B cell (primary cell): ENCODE results near the gene ATG2A. TPM values are rescaled to one million over a fixed set of nuclear protein-coding genes. Genes with fewer than 3 reads are reported as not detected.

ENCODE experiments used
- ATAC-seq: fragments of 200-7000 bp; cut with Tn5 transposase; one replicate; pipeline ENCODE4 v1.10.0; 2021; ENCODE audit warnings: low read depth, mild to moderate bottlenecking, moderate number of reproducible peaks, moderate library complexity
- CTCF ChIA-PET: fragments of 350-600 bp; sonication (Branson Sonifier 250); formaldehyde crosslinking; loops from one replicate; lab custom pipeline; 2021; ENCODE audit warnings: antibody characterized with exemption, inconsistent platforms; lab: Charles Lee
- POLR2A ChIA-PET: fragments of 350-600 bp; sonication (Branson Sonifier 250); formaldehyde crosslinking; loops from one replicate; lab custom pipeline; 2021; ENCODE audit warnings: antibody characterized with exemption; lab: Charles Lee
- DNase-seq: peaks from one replicate; pipeline ENCODE4 v3.0.0; 2013
- H2AFZ ChIP-seq: 2 replicates; pipeline ENCODE4 v1.6.1; 2012; ENCODE audit warnings: mild to moderate bottlenecking, low read depth, low read length; ENCODE audit not compliant: insufficient read depth, poor library complexity, severe bottlenecking
- H3K27ac ChIP-seq, 2 donors: 1 replicate in 1 of 2; 2 replicates in 1 of 2; pipeline ENCODE4 v1.5.1; 2012 to 2013; ENCODE audit warnings: low read length in 2 of 2, mild to moderate bottlenecking in 2 of 2, moderate library complexity in 1 of 2
- H3K27me3 ChIP-seq, 4 experiments: fragments of 200-600 bp in 1 of 4; sonication (generic) in 1 of 4; replicated peaks in 1 of 4; 1 replicate in 2 of 4; 2 replicates in 2 of 4; pipeline versions ENCODE4 v1.6.1 to v1.7.0; 2013 to 2016; ENCODE audit warnings: low read length in 3 of 4, mild to moderate bottlenecking in 2 of 4, mixed read lengths in 1 of 4, moderate library complexity in 1 of 4; ENCODE audit not compliant: insufficient read depth in 4 of 4, control insufficient read depth in 3 of 4; ENCODE audit errors: control extremely low read depth in 1 of 4
- H3K36me3 ChIP-seq, 2 experiments: replicated peaks in 1 of 2; 1 replicate in 1 of 2; 2 replicates in 1 of 2; pipeline versions ENCODE4 v1.6.1 to v1.7.1; 2013; ENCODE audit warnings: low read length in 1 of 2; ENCODE audit not compliant: insufficient read depth in 2 of 2, control insufficient read depth in 1 of 2; ENCODE audit errors: control extremely low read depth in 1 of 2, extremely low read depth in 1 of 2
- H3K4me1 ChIP-seq, 2 donors: fragments of 200-600 bp in 1 of 2; sonication (generic) in 1 of 2; 1 replicate in 1 of 2; 2 replicates in 1 of 2; pipeline versions ENCODE4 v1.5.1 to v1.6.1; 2013 to 2017; ENCODE audit warnings: low read length in 2 of 2; ENCODE audit not compliant: control insufficient read depth in 2 of 2, insufficient read depth in 2 of 2
- H3K4me2 ChIP-seq: replicated peaks from 2 replicates; pipeline ENCODE3; 2012; ENCODE audit warnings: mild to moderate bottlenecking, low read depth, low read length; ENCODE audit not compliant: poor library complexity, severe bottlenecking
- H3K4me3 ChIP-seq, 5 experiments: fragments of 200-600 bp in 1 of 5; sonication (generic) in 1 of 5; 1 replicate in 3 of 5; 2 replicates in 2 of 5; pipeline versions ENCODE4 v1.5.1 to v1.7.0; 2011 to 2016; ENCODE audit warnings: low read length in 4 of 5, mild to moderate bottlenecking in 4 of 5, low read depth in 2 of 5, control low read depth in 1 of 5, moderate library complexity in 1 of 5; ENCODE audit not compliant: insufficient read depth in 1 of 5; ENCODE audit errors: control extremely low read depth in 1 of 5, extremely low read depth in 1 of 5
- H3K79me2 ChIP-seq: fragments of 200-600 bp; sonication (generic); one replicate; pipeline ENCODE4 v1.6.0; 2016; ENCODE audit warnings: low read length; ENCODE audit not compliant: control insufficient read depth, insufficient read depth
- H3K9ac ChIP-seq: fragments of 200-600 bp; sonication (generic); 2 replicates; pipeline ENCODE4 v1.6.1; 2017; ENCODE audit warnings: mild to moderate bottlenecking, low read length, moderate library complexity
- H3K9me3 ChIP-seq, 3 donors: one replicate each; pipeline versions ENCODE4 v1.6.1 to v1.7.1; 2013; ENCODE audit warnings: low read length in 2 of 3; ENCODE audit not compliant: control insufficient read depth in 2 of 3, insufficient read depth in 1 of 3; ENCODE audit errors: control extremely low read depth in 1 of 3
- H4K20me1 ChIP-seq: 2 replicates; pipeline ENCODE4 v1.6.0; 2012; ENCODE audit warnings: mild to moderate bottlenecking, low read length; ENCODE audit not compliant: insufficient read depth, control insufficient read depth, poor library complexity, severe bottlenecking
- H3K27ac Mint-ChIP-seq: one replicate; pipeline ENCODE4 v1.8.0; 2021; ENCODE audit warnings: mixed read lengths
- H3K27me3 Mint-ChIP-seq: one replicate; pipeline ENCODE4 v1.8.0; 2021; ENCODE audit warnings: mixed read lengths
- H3K4me1 Mint-ChIP-seq: one replicate; pipeline ENCODE4 v1.8.0; 2021; ENCODE audit warnings: mixed read lengths
- H3K4me3 Mint-ChIP-seq: one replicate; pipeline ENCODE4 v1.8.0; 2021; ENCODE audit warnings: mixed read lengths
- H3K9me3 Mint-ChIP-seq: one replicate; pipeline ENCODE4 v1.8.0; 2022; ENCODE audit warnings: mixed read lengths; ENCODE audit not compliant: insufficient read depth
- EZH2 ChIP-seq: IDR thresholded peaks from 2 replicates; pipeline ENCODE4 v1.6.1; 2012; ENCODE audit warnings: borderline replicate concordance, low read depth, mild to moderate bottlenecking, moderate library complexity, low read length; ENCODE audit not compliant: insufficient read depth, poor library complexity, severe bottlenecking
- WGBS: methylation state at CpG from one replicate; pipeline ENCODE4 v1.1.5; 2013; ENCODE audit warnings: missing lambda C conversion rate; ENCODE audit not compliant: insufficient coverage; 5-methylcytosine and 5-hydroxymethylcytosine counted together
- intact Hi-C: fragments of 100-400 bp; cut with micrococcal nuclease; formaldehyde crosslinking; loops from one replicate; pipeline ENCODE4 v1.10.0; 2022
- polyA plus RNA-seq: library from polyadenylated mRNA; depleted of rRNA; stranded (reverse); fragments of >200 nt; gene quantifications from 2 replicates; pipeline ENCODE4 v1.2.3, GENCODE V29; 2012
- total RNA-seq, 2 donors: library from RNA; stranded (reverse); fragments of 120-200 nt in 1 of 2; gene quantifications; 1 replicate in 1 of 2; 2 replicates in 1 of 2; pipeline versions ENCODE4 v1.2.3 to v1.2.4, GENCODE V29; 2013 to 2022
- TF ChIP-seq, protein P1 (sequence below): fragments of 200-600 bp; IDR thresholded peaks from one replicate; pipeline ENCODE4 v1.8.0; 2022; ENCODE audit warnings: antibody characterized with exemption, mild to moderate bottlenecking

Gene ATG2A
- total and polyA plus RNA-seq, 2 donors (not counting 1 experiment from before 2014, with no cell fraction given): 24.3 to 38.6 TPM

GRCh38 chr11:64857485-64857884 is 59.5 kb downstream of the ATG2A start:
- no peak overlapping the region for H2AFZ ChIP-seq
- ATAC-seq (no peak), DNase-seq (no peak)
- intact Hi-C loops: no loop called here
- H3K4me3 ChIP-seq: no peak overlapping the region
- peak overlapping the region; percentile 2 to 86 for H3K27ac ChIP-seq
- no peak overlapping the region for H3K9ac ChIP-seq
- peaks cover 93% of the 10 kb centered on the region for H3K79me2 ChIP-seq
- POLR2A ChIA-PET: interaction anchor here (0.5 to 3.0 kb wide), 5 partner anchors 9 to 77 kb away, joined by 3 to 20 read pairs (median 4); partner anchors contain the start of gene EHD1
- 98% methylated on average over 3 of the region's 6 CpGs for WGBS
- H3K27me3 ChIP-seq: no peaks in the 10 kb centered on the region
- H3K9me3 Mint-ChIP-seq: no peaks in the 10 kb centered on the region
- no peak for TF ChIP-seq EZH2
- TF ChIP-seq, protein P1, sequence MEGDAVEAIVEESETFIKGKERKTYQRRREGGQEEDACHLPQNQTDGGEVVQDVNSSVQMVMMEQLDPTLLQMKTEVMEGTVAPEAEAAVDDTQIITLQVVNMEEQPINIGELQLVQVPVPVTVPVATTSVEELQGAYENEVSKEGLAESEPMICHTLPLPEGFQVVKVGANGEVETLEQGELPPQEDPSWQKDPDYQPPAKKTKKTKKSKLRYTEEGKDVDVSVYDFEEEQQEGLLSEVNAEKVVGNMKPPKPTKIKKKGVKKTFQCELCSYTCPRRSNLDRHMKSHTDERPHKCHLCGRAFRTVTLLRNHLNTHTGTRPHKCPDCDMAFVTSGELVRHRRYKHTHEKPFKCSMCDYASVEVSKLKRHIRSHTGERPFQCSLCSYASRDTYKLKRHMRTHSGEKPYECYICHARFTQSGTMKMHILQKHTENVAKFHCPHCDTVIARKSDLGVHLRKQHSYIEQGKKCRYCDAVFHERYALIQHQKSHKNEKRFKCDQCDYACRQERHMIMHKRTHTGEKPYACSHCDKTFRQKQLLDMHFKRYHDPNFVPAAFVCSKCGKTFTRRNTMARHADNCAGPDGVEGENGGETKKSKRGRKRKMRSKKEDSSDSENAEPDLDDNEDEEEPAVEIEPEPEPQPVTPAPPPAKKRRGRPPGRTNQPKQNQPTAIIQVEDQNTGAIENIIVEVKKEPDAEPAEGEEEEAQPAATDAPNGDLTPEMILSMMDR: no peak
- peak overlapping the region; percentile 26 for H3K4me3 Mint-ChIP-seq
- peaks cover 0 to 62% of the 10 kb centered on the region in 2 experiments for H3K36me3 ChIP-seq
- CTCF ChIA-PET: interaction anchor here (1.5 to 29.2 kb wide), 4 partner anchors 6 to 58 kb away, joined by 3 to 1254 read pairs (median 343); partner anchors contain the start of genes CDC42BPG and EHD1
- H4K20me1 ChIP-seq: peaks cover 19% of the 10 kb centered on the region
- peaks cover 85% of the 10 kb centered on the region for H3K4me1 Mint-ChIP-seq
- peaks cover 97 to 100% of the 10 kb centered on the region in 2 donors for H3K4me1 ChIP-seq
- H3K9me3 ChIP-seq: peaks cover 0 to 4% (median 0%) of the 10 kb centered on the region in 3 donors
- peak overlapping the region; percentile 79 for H3K27ac Mint-ChIP-seq
- H3K27me3 Mint-ChIP-seq: no peaks in the 10 kb centered on the region
- peak overlapping the region; percentile 40 for H3K4me2 ChIP-seq

GRCh38 chr11:64856382-64857227 is 60.4 kb downstream of the ATG2A start:
- Histone ChIP-seq H3K4me1 (peaks cover 98 to 100% of the 10 kb centered on the region in 2 donors), H3K36me3 (peaks cover 0 to 62% of the 10 kb centered on the region in 2 experiments), H3K79me2 (peaks cover 86% of the 10 kb centered on the region), H3K9ac (no peak overlapping the region), H3K4me3 (no peak overlapping the region), H3K27ac (peak overlapping the region; percentile 32 to 100), H3K4me2 (peak overlapping the region; percentile 76), H3K27me3 (no peaks in the 10 kb centered on the region), H4K20me1 (peaks cover 13% of the 10 kb centered on the region), H2AFZ (no peak overlapping the region), H3K9me3 (peaks cover 0 to 4% (median 0%) of the 10 kb centered on the region in 3 donors)
- no peaks in the 10 kb centered on the region for H3K27me3 Mint-ChIP-seq
- H3K4me1 Mint-ChIP-seq: peaks cover 86% of the 10 kb centered on the region
- peak overlapping the region; percentile 45 for H3K4me3 Mint-ChIP-seq
- POLR2A ChIA-PET: interaction anchor here (1.0 to 2.1 kb wide), 4 partner anchors 8 to 22 kb away, joined by 3 to 9 read pairs (median 4); partner anchors contain the start of gene EHD1
- peak overlapping the region; percentile 65 for H3K27ac Mint-ChIP-seq
- 59% methylated on average over 18 of the region's 20 CpGs for WGBS
- peak; percentile 38 for DNase-seq
- CTCF ChIA-PET: interaction anchor here (1.5 to 29.2 kb wide), 4 partner anchors 6 to 57 kb away, joined by 3 to 1254 read pairs (median 343); partner anchors contain the start of genes CDC42BPG and EHD1
- no peak for ATAC-seq
- no peaks in the 10 kb centered on the region for H3K9me3 Mint-ChIP-seq
- TF ChIP-seq EZH2: no peak
- TF ChIP-seq, protein P1: no peak
- intact Hi-C loops: no loop called here
